ENCODE measurements around the gene TNFRSF1A.

TNFRSF1A gene

GRCh38 chr12:6382371-6382770 is 40.5 kb upstream of the TNFRSF1A start:
- TF ChIP-seq L3MBTL2 (conservative IDR thresholded peaks at IDR 0.05) (no peak), PKNOX1 (IDR thresholded peaks at IDR 0.05) (no peak), ZNF384 (IDR thresholded peaks at IDR 0.05) (no peak)
- ChIA-PET POLR2A (interaction anchor here (1.1 to 2.6 kb wide), 3 partner anchors 10 to 88 kb away, joined by 3 to 5 read pairs (median 4); partner anchors contain the start of gene VAMP1), CTCF (interaction anchor here (0.8 to 1.0 kb wide), 2 partner anchors 18 to 19 kb away, joined by 3 read pairs; no protein-coding TSS in a partner anchor)
- no peak for DNase-seq (ENCODE audit: extremely low spot score)

DNA sequence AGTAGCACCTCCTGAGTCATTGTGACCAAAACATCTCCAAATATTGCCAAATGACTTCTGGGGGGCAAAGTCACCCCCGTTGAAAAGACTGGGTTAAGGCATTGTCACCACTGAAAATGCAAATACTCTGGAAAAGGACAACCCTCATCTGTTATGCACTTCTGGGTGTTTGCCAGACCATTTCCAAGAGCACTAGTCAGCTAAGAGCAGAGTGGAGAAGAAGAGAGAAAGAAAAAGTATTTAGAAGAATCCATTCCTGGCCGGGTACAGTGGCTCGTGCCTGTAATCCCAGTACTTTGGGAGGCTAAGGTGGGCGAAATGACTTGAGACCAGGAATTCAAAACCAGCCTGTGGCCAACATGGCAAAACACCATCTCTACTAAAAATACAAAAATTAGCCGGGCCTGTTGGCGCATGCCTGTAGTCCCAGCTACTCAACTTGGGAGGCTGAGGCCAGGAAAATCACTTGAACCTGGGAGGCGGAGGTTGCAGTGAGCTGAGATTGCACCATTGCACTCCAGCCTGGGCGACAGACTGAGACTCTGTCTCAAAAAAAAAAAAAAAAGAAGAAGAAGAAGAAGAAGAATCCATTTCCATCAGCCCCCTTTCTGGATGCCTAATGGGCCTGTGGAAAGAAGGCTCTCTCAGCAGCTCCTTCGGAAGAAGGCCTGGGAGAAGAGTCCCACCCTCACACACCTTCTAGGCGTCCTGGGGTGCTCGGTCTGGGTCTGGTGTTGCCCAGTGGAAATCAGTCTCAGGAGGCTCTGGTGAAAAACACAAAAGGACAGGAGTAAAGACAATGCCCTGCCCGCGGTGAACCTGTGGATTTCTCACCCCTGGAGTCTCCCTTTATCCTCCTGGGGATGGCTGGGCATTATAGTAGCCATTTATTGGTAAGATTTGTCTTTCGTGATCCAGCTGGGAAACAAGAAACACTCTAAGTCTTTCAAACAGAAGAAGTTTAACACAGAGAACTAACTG is 38.6 kb upstream of the TNFRSF1A start:
- TF ChIP-seq FOXM1 (IDR thresholded peaks at IDR 0.05; ENCODE audit: borderline replicate concordance) (no peak), BHLHE40 (IDR thresholded peaks at IDR 0.05; ENCODE audit: borderline replicate concordance) (no peak), ELF4 (IDR thresholded peaks at IDR 0.05) (no peak), FOXK2 (IDR thresholded peaks at IDR 0.05) (no peak), TARDBP (IDR thresholded peaks at IDR 0.05) (no peak), FOXA1 (IDR thresholded peaks at IDR 0.05) (no peak), HDGF (IDR thresholded peaks at IDR 0.05; ENCODE audit: borderline replicate concordance) (no peak), CTBP1 (IDR thresholded peaks at IDR 0.05; ENCODE audit: borderline replicate concordance) (no peak), ZNF384 (IDR thresholded peaks at IDR 0.05) (no peak), ARNT (IDR thresholded peaks at IDR 0.05) (no peak), SUZ12 (IDR thresholded peaks at IDR 0.05) (no peak), NFRKB (IDR thresholded peaks at IDR 0.05) (no peak), PKNOX1 (IDR thresholded peaks at IDR 0.05) (no peak), L3MBTL2 (conservative IDR thresholded peaks at IDR 0.05) (no peak), LEF1 (IDR thresholded peaks at IDR 0.05; ENCODE audit: borderline replicate concordance) (no peak)
- ChIA-PET CTCF (no interaction called here), POLR2A (interaction anchor here (2.6 kb wide), 1 partner anchor 10 kb away, joined by 5 read pairs; no protein-coding TSS in a partner anchor)
- no peak for DNase-seq (ENCODE audit: extremely low spot score)

DNA sequence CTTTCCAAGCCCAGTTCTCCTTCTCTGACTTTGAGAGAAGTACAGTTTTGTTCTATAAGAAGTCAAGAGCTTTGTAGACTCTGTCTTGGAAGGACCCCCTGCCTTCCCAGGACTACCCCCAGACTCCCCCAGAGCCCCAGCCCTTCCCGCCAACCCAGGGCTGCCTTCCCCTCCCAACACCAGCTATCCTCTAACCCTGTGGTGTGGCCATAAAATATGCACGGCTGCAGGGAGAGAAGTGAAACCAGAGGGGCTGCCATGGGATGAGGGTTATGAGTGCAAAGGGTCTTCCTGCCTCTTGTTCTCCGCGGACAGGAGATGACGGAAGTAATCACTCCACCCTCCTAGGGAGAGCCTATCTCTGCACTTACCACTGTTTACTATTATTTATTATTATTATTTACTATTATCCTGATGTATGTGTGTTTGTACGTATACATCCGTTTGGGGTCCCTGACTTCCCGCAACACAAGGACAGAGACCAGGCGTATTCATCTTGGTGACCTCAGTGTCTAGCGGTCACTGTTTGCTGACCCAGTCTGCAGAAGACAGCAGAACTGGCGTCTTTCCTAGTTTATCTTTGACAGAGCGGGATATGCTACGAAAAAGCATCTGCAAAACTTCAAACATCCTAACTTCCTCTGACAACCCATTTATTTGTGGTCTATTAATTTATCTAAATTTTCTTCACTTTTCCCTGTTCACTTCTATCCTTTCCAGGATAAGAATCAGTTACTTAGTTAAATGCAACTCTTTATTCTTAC is 37.0 kb upstream of the TNFRSF1A start:
- no peak for DNase-seq (ENCODE audit: extremely low spot score)
- POLR2A ChIA-PET = interaction anchor here (1.1 to 1.5 kb wide), 2 partner anchors 37 to 43 kb away, joined by 3 read pairs; partner anchors contain the start of gene TNFRSF1A
- CTCF ChIA-PET = no interaction called here
- TF ChIP-seq CTBP1 (IDR thresholded peaks at IDR 0.05; ENCODE audit: borderline replicate concordance) = no peak
- TF ChIP-seq NFRKB (IDR thresholded peaks at IDR 0.05) = no peak
- no peak for TF ChIP-seq FOXA1 (IDR thresholded peaks at IDR 0.05)
- no peak for TF ChIP-seq FOXM1 (IDR thresholded peaks at IDR 0.05; ENCODE audit: borderline replicate concordance)
- no peak for TF ChIP-seq LEF1 (IDR thresholded peaks at IDR 0.05; ENCODE audit: borderline replicate concordance)

DNA sequence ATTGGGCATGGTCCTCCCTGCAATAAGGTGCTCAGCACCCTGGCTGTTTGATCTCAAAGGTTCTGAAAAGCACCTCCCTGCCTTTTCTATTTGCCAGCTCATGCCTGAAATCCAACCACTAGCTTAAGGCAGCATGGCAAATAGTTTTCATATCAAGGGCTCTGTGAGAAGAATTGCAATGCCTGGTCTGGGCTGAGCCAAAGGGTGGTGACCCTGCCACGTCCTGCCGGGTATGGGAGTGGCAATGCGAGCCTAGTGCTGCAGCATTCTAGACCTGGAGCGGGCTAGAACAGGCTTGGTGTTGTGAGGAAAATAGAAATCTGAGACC is 35.8 kb upstream of the TNFRSF1A start:
- TF ChIP-seq FOXM1 (IDR thresholded peaks at IDR 0.05; ENCODE audit: borderline replicate concordance) = no peak
- TF ChIP-seq NFRKB (IDR thresholded peaks at IDR 0.05) = no peak
- no peak for TF ChIP-seq SUZ12 (IDR thresholded peaks at IDR 0.05)
- no peak for TF ChIP-seq TARDBP (IDR thresholded peaks at IDR 0.05)
- no peak for TF ChIP-seq ZNF384 (IDR thresholded peaks at IDR 0.05)
- TF ChIP-seq L3MBTL2 (conservative IDR thresholded peaks at IDR 0.05) = no peak
- CTCF ChIA-PET = no interaction called here
- POLR2A ChIA-PET = interaction anchor here (0.9 to 1.5 kb wide), 2 partner anchors 15 to 36 kb away, joined by 3 read pairs; partner anchors contain the start of gene TNFRSF1A
- no peak for DNase-seq (ENCODE audit: extremely low spot score)

GRCh38 chr12:6376870-6377666 is 35.2 kb upstream of the TNFRSF1A start:
- no peak for DNase-seq (ENCODE audit: extremely low spot score)
- POLR2A ChIA-PET = interaction anchor here (0.9 to 1.5 kb wide), 2 partner anchors 15 to 35 kb away, joined by 3 read pairs; partner anchors contain the start of gene TNFRSF1A
- CTCF ChIA-PET = no interaction called here
- TF ChIP-seq ARNT (IDR thresholded peaks at IDR 0.05) = no peak
- TF ChIP-seq SUZ12 (IDR thresholded peaks at IDR 0.05) = no peak

DNA sequence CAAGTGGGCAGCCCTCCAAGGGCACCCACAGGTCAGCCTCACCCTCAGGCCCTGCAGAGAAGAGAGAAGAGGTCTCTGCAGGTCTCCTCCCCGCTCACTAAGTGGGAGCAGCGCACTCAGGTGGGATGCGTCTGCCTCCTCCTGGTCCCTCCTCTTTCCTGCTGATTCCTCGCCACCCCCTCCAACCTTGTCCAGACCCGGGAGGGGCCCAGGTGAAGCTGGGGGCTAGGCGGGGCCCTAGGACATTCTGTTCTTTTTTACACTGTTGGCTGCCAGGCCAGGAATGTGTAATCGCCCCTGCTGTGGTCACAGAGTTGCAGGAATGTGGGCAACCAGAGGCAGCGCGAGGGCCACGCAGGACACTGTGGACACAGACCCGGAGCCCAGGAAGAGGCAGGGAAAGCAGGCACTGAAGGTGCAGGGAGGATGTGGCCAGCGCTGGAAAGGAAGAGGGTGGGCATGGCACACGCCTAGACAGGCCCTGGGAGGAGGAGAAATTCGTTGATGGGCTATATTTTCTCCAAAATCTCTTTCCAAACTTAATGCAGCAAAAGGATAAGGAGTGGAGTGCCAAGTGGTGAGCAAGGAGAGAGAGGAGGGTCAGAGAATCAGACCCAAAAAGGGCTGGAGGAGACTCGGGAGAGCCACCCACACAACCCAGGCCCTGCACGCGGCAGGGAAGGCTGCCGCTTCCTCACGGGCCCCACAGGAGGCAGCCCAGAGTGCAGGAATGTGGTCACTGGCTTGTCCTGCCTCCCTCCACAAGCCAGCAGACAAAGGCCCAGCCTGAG is 34.4 kb upstream of the TNFRSF1A start:
- peak; percentile 75 for DNase-seq (ENCODE audit: extremely low spot score)

More for the DNA sequence above, 34.4 kb upstream of the TNFRSF1A start:
- ChIA-PET POLR2A (interaction anchor here (2.2 kb wide), 1 partner anchor 40 kb away, joined by 7 read pairs; no protein-coding TSS in a partner anchor), CTCF (interaction anchor here (3.2 kb wide), 1 partner anchor 50 kb away, joined by 10 read pairs; no protein-coding TSS in a partner anchor)
- TF ChIP-seq FOXK2 (IDR thresholded peaks at IDR 0.05) (no peak), L3MBTL2 (conservative IDR thresholded peaks at IDR 0.05) (peak; percentile 73)
